Lower lobe of right lung (tissue), 2 donors: Measurements from ENCODE around the gene KDM7A. TPM values are rescaled to one million over a fixed set of nuclear protein-coding genes. Genes with fewer than 3 reads are reported as not detected.

ENCODE experiments used
- ATAC-seq, 2 donors: fragments of 200-7000 bp; cut with Tn5 transposase; one replicate each; pipeline ENCODE4 v1.9.1; 2020 to 2022; ENCODE audit warnings: mild to moderate bottlenecking in 2 of 2, moderate library complexity in 2 of 2
- DNase-seq: peaks from one replicate; pipeline ENCODE4 v3.0.0-alpha.2; 2020
- H3K27ac ChIP-seq: fragments of 200-600 bp; one replicate; pipeline ENCODE4 v1.8.0; 2022
- H3K27me3 ChIP-seq: fragments of 200-600 bp; one replicate; pipeline ENCODE4 v1.8.0; 2022; ENCODE audit warnings: low read depth
- H3K36me3 ChIP-seq: fragments of 200-600 bp; one replicate; pipeline ENCODE4 v1.8.0; 2022; ENCODE audit warnings: mild to moderate bottlenecking
- H3K4me1 ChIP-seq: fragments of 200-600 bp; one replicate; pipeline ENCODE4 v1.8.0; 2022
- H3K4me3 ChIP-seq: fragments of 200-600 bp; one replicate; pipeline ENCODE4 v1.8.0; 2022; ENCODE audit warnings: mild to moderate bottlenecking
- H3K9me3 ChIP-seq: fragments of 200-600 bp; one replicate; pipeline ENCODE4 v1.8.0; 2022
- intact Hi-C: fragments of 100-400 bp; cut with DNase I; formaldehyde crosslinking; loops from one replicate; pipeline ENCODE4 v1.11.0; 2022
- total RNA-seq: library from RNA; stranded (reverse); fragmentation: NEBNext Ultra II Directional; extraction: Animal tissue kit (Norgen Biotek cat#: 25700); gene quantifications from one replicate; pipeline ENCODE4 v1.2.1, GENCODE V29; 2021
- TF ChIP-seq, protein P1 (sequence below): fragments of 200-600 bp; IDR thresholded peaks from one replicate; pipeline ENCODE4 v1.8.0; 2022; ENCODE audit warnings: antibody characterized with exemption, mild to moderate bottlenecking
- donor health status: DM: no; HTN: yes; CAD: no; lungs with severe emphysema.

Gene KDM7A
- total RNA-seq, 1 donor from 2014 or later, result 17.9 TPM

DNA sequence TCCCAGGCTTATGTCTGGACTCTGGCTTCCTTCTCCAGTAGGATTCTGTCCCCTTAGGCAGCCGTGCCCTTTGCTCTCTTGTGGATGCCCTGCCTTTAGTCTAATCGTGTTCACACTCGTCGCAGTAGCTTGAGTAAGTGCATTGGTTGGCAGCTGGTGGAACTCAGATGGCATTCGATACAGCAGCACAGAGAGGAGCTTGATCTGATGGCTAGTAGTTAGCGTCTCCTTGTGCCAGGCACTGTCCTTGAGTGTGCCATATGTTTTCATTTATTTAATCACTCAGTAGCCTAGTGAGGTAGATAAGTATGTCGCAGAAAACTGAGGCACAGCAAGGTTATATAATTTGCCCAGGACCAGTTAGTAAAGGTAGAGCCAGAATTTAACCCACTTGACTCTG, 95.9 kb downstream of the KDM7A start:
- Histone ChIP-seq H3K27ac (no peak overlapping the region), H3K36me3 (no peaks in the 10 kb centered on the region), H3K27me3 (no peaks in the 10 kb centered on the region), H3K9me3 (no peaks in the 10 kb centered on the region), H3K4me1 (peaks cover 7% of the 10 kb centered on the region), H3K4me3 (no peak overlapping the region)
- intact Hi-C loops, result no loop called here
- TF ChIP-seq, protein P1, sequence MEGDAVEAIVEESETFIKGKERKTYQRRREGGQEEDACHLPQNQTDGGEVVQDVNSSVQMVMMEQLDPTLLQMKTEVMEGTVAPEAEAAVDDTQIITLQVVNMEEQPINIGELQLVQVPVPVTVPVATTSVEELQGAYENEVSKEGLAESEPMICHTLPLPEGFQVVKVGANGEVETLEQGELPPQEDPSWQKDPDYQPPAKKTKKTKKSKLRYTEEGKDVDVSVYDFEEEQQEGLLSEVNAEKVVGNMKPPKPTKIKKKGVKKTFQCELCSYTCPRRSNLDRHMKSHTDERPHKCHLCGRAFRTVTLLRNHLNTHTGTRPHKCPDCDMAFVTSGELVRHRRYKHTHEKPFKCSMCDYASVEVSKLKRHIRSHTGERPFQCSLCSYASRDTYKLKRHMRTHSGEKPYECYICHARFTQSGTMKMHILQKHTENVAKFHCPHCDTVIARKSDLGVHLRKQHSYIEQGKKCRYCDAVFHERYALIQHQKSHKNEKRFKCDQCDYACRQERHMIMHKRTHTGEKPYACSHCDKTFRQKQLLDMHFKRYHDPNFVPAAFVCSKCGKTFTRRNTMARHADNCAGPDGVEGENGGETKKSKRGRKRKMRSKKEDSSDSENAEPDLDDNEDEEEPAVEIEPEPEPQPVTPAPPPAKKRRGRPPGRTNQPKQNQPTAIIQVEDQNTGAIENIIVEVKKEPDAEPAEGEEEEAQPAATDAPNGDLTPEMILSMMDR, result no peak
- ATAC-seq (no peak), DNase-seq (no peak)

DNA sequence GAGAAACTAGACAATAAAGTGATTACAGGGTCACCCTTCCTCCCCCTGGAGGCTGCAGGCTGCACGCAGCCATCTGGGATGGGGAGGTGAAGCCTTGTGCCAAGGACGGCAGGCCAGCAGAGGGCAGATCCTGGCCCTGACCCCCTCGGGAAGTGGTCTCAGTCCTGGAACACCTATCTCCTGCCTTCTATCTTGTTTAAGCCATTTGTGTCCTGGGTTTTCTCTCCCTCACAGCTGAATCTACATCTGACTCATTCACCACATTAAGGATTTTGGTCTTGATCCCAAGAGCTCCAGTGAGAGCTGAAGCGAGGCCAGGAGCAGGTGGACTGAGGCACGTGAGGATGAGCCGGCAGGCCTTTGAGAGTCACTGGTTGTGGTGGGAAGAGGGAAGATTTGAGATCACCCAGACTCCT, 97.7 kb downstream of the KDM7A start:
- Histone ChIP-seq H3K27me3 (no peaks in the 10 kb centered on the region), H3K9me3 (no peaks in the 10 kb centered on the region), H3K36me3 (no peaks in the 10 kb centered on the region), H3K4me3 (no peak overlapping the region), H3K27ac (no peak overlapping the region), H3K4me1 (peaks cover 10% of the 10 kb centered on the region)
- DNase-seq, result no peak
- intact Hi-C loops, result no loop called here
- no peak for ATAC-seq
- TF ChIP-seq, protein P1, result peak; percentile 19

DNA sequence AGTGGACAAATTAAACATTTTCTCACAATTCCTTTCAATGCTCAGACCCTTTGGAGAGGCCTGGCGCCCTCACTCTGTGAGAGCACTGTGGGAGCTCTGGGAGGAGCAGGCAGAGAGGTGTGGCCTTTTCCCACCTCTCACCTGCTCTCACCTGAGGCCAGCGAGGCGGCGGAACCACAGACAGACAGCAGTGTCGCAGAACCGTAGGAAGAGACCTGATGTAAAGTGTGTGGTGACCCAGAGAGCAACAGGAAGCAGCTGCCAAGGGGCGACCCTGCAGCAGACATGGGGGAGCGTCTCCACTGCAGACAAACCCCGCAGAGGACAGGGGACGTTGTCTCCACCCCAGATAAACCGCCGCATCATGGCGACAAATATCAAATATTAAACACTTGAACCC, 98.4 kb downstream of the KDM7A start:
- no peak overlapping the region for H3K4me3 ChIP-seq
- no peak for ATAC-seq
- H3K9me3 ChIP-seq, result no peaks in the 10 kb centered on the region
- no peaks in the 10 kb centered on the region for H3K36me3 ChIP-seq
- TF ChIP-seq, protein P1, result no peak
- no peak for DNase-seq
- peaks cover 12% of the 10 kb centered on the region for H3K4me1 ChIP-seq
- H3K27me3 ChIP-seq, result no peaks in the 10 kb centered on the region
- intact Hi-C loops, result no loop called here
- no peak overlapping the region for H3K27ac ChIP-seq

DNA sequence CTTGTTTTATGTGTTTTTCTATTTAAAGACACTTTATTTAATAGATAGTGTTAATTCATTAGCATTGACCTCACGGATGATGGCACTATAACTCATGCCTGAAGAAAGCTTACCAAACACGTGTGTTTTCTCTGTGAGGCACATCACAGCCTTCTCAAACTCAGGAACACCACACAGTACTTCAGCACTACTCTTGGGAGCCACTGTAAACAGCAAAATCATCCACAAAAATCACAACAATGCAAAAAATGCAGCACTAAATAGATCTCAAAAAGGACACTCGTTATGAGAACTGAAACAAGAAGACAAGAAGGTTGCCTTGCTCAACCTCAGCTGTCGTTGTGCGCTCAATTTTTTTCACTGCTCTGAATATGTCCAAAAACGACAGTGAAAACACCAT, 102.0 kb downstream of the KDM7A start:
- Histone ChIP-seq H3K4me3 (no peak overlapping the region), H3K27me3 (no peaks in the 10 kb centered on the region), H3K9me3 (no peaks in the 10 kb centered on the region), H3K27ac (no peak overlapping the region), H3K36me3 (no peaks in the 10 kb centered on the region), H3K4me1 (peaks cover 12% of the 10 kb centered on the region)
- TF ChIP-seq, protein P1, result no peak
- intact Hi-C loops, result no loop called here
- no peak for DNase-seq
- peak; percentile 63 to 75 for ATAC-seq

DNA sequence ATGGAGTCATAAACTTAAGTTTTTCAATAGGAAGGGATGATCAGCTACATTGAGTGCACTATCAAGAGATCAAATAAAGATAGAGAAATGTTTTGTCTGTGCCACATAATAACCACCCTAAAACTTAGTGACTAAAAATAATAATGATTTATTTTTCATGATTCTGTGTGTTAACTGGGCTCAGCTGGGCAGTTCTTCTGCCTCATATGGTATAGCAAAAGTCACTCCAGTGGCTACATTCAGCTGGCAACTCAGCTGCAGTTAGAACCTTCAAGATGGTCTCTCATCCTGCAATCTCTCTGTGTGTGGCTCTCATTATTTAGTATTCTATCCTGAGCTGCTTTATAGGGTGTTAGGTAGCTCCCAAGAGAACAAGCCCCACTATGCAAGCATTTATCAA, 106.2 kb downstream of the KDM7A start:
- Histone ChIP-seq H3K27me3 (no peaks in the 10 kb centered on the region), H3K4me3 (no peak overlapping the region), H3K4me1 (peaks cover 12% of the 10 kb centered on the region), H3K36me3 (no peaks in the 10 kb centered on the region), H3K9me3 (peaks cover 23% of the 10 kb centered on the region), H3K27ac (no peak overlapping the region)
- intact Hi-C loops, result no loop called here
- ATAC-seq, result no peak
- no peak for DNase-seq
- TF ChIP-seq, protein P1, result no peak
